Measurements from ENCODE around the gene JAGN1.
"Not testable (repeated sequence)": the region's sequence is repeated elsewhere in the genome, so short reads cannot be mapped to it uniquely, and the experiment has no call there.

Gene JAGN1

DNA sequence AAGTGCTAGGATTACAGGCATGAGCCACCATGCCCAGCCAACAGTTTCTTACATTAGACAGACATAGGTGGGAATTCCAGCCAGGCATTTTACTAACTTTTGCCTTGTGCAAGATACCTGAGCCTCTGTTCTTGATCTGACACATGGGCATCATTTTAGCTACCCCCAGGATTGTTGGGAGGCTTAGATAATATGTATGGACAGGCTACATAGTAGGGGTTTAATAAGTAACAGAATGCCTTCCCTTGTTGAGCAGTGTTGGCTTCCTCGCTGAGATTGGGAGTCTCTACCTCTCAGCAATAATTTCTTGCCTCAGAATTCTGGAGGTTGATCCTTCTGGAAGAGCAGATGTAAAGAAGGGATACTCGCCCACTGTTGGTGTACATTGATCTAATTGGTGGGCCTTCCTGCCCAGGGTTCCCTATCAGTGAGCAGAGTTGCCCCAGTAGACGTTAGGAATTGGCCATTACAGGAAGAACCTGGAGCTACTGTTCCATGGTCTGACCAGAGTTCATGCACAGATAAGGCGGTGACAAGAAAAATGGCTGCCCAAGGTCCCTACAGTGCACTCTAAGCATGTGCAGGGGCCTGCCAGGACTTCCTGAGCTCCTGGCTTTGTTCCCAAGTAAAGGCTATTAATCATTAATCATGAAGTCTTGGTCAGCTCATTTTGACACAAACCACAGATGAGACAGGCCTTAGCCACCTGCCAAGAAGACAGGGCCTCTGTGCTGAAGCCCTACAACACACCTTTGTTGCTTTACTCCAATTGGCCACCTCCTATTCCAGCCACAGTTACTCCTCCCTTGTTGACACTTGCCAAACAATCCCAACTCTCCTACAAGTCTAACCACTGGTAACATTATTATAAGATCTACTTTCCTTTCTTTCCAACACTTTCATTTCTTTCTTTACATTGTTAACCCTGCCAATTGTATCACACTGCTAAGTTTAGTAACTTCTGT, 7.3 kb downstream of the JAGN1 start:
- Histone ChIP-seq H3K4me1 (ENCODE audit: control insufficient read depth, insufficient read depth, low read length) (no peaks in the 10 kb centered on the region), H3K27me3 (ENCODE audit: control insufficient read depth, insufficient read depth, low read length, poor library complexity, severe bottlenecking) (no peaks in the 10 kb centered on the region), H3K36me3 (ENCODE audit: control insufficient read depth, insufficient read depth, low read length) (peaks cover 12% of the 10 kb centered on the region), H3K9me3 (ENCODE audit: control insufficient read depth, low read length) (no peaks in the 10 kb centered on the region), H3K27ac (ENCODE audit: insufficient read depth, low read depth, low read length, poor library complexity, severe bottlenecking) (peak overlapping the region; percentile 26), H3K4me3 (ENCODE audit: insufficient read depth, low read depth, low read length) (no peak overlapping the region)
- WGBS, 2 experiments = 82 to 86% methylated on average over 4 of the region's 4 CpGs

DNA sequence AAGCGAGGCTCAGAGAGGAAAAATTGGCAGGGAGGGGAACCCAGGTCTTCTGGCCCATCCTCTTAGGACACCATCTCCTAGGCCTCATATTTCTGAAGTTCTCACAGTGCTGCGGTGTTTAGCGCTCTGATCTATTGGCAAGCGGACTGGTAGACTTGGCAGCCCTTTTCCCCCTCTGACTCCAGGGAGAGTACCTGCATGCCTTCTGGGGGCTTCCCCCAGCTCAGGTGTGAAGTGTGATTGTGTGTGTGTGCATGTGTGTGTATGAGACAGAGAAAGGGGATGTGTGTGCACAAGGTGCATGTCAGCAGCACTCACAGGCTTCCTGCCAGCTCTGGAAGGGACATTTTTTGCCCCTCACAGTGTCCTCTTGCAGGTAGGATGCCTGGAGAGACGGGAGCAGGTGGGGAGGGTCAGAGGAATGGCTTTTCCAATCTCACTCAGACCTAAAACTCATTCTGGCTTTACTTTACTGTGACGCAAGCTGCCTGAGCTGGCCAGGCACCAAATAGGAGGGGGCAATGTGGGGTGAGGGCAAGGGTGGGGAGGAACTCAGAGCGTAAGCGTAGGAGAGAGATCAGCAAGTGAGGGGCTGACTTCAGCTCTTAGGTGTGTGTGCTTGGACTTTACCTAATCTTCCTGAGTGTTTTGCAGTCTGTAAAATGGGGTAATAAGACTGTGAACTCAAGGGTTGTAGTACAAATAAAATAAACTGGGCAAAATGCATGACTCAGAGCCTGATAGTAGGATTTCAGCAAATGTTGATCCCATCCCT, 8.2 kb downstream of the JAGN1 start:
- Histone ChIP-seq H3K36me3 (ENCODE audit: control insufficient read depth, insufficient read depth, low read length) (peaks cover 2% of the 10 kb centered on the region), H3K9me3 (ENCODE audit: control insufficient read depth, low read length) (no peaks in the 10 kb centered on the region), H3K27me3 (ENCODE audit: control insufficient read depth, insufficient read depth, low read length, poor library complexity, severe bottlenecking) (no peaks in the 10 kb centered on the region), H3K27ac (ENCODE audit: insufficient read depth, low read depth, low read length, poor library complexity, severe bottlenecking) (peak overlapping the region; percentile 26), H3K4me1 (ENCODE audit: control insufficient read depth, insufficient read depth, low read length) (no peaks in the 10 kb centered on the region), H3K4me3 (ENCODE audit: insufficient read depth, low read depth, low read length) (no peak overlapping the region)
- WGBS, 2 experiments = 80 to 84% methylated on average over 8 of the region's 8 CpGs

DNA sequence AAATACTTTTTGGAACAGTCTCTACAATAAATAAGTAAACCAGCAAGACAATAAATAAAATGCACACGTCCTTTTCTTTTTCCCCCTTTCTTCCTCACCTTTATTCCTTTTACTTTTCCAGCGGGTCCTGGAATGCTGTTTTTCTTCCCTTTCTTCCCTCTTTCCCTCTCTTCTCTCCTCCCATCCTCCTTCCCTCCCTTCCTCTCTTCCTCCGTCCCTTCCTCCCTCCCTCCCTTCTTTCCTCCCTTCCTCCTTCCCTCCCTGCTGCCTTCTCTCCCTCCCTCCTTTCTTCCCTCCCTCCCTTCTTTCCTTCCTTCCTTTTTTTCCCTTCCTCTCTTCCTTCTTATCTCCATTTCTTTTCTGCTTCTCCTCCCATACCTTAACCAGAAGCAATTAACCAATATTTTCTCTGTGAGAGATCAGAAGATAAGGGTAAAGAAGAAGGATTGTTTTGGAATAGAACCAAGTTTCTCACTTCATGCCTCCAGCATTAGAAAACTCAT, 8.9 kb downstream of the JAGN1 start:
- no peaks in the 10 kb centered on the region for H3K9me3 ChIP-seq (ENCODE audit: control insufficient read depth, low read length)
- no peaks in the 10 kb centered on the region for H3K36me3 ChIP-seq (ENCODE audit: control insufficient read depth, insufficient read depth, low read length)
- 77 to 81% methylated on average over 3 of the region's 3 CpGs for WGBS, 2 experiments
- H3K27me3 ChIP-seq (ENCODE audit: control insufficient read depth, insufficient read depth, low read length, poor library complexity, severe bottlenecking) = no peaks in the 10 kb centered on the region
- no peaks in the 10 kb centered on the region for H3K4me1 ChIP-seq (ENCODE audit: control insufficient read depth, insufficient read depth, low read length)
- H3K27ac ChIP-seq (ENCODE audit: insufficient read depth, low read depth, low read length, poor library complexity, severe bottlenecking) = no peak overlapping the region
- H3K4me3 ChIP-seq (ENCODE audit: insufficient read depth, low read depth, low read length) = no peak overlapping the region

DNA sequence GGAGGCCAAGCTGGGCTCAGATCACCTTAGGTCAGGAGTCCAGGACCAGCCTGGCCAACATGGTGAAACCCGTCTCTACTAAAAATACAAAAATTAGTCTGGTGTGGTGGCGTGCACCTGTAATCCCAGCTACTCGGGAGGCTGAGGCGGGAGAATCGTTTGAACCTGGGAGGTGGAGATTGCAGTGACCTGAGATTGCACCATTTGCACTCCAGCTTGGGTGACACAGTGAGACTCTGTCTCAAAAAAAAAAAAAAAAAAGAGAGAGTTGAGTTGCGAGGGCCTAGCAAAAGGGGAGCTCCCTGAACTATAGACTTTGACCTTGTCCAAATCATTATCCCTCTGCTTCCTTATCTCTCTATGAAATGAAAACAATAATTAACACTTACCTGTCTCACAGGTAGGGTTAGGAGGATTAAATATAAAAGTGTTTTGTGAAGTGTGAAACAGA, 10.6 kb downstream of the JAGN1 start:
- not testable (repeated sequence) for H3K4me1 ChIP-seq (ENCODE audit: control insufficient read depth, insufficient read depth, low read length); H3K9me3 ChIP-seq (ENCODE audit: control insufficient read depth, low read length); H3K27me3 ChIP-seq (ENCODE audit: control insufficient read depth, insufficient read depth, low read length, poor library complexity, severe bottlenecking); H3K27ac ChIP-seq (ENCODE audit: insufficient read depth, low read depth, low read length, poor library complexity, severe bottlenecking); H3K36me3 ChIP-seq (ENCODE audit: control insufficient read depth, insufficient read depth, low read length); H3K4me3 ChIP-seq (ENCODE audit: insufficient read depth, low read depth, low read length)
- 92 to 97% methylated on average over 5 of the region's 6 CpGs for WGBS, 2 experiments

DNA sequence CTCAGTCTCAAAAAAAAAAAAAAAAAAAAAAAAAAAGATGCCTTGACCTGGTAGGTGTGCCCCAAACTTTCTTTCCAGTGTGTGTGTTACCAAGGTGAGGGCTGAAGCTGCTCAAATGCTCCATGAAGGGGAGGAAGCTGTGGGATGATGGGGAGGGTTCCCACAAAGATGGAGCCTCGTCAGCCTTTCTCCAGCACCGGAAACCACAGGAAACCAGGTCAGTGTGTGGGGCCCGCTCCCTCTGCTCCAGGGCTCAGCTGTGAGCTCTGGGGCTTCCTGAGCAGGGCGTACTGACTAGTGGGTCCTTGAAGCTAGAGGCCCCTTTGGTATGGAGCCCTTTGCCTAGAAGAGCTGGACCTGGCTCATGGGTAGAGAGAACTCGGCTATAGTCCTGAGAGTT, 11.6 kb downstream of the JAGN1 start:
- no peak overlapping the region for H3K4me3 ChIP-seq (ENCODE audit: insufficient read depth, low read depth, low read length)
- no peaks in the 10 kb centered on the region for H3K9me3 ChIP-seq (ENCODE audit: control insufficient read depth, low read length)
- no peaks in the 10 kb centered on the region for H3K27me3 ChIP-seq (ENCODE audit: control insufficient read depth, insufficient read depth, low read length, poor library complexity, severe bottlenecking)
- H3K27ac ChIP-seq (ENCODE audit: insufficient read depth, low read depth, low read length, poor library complexity, severe bottlenecking) = no peak overlapping the region
- WGBS, 2 experiments = 93 to 94% methylated on average over 5 of the region's 5 CpGs
- no peaks in the 10 kb centered on the region for H3K4me1 ChIP-seq (ENCODE audit: control insufficient read depth, insufficient read depth, low read length)
- H3K36me3 ChIP-seq (ENCODE audit: control insufficient read depth, insufficient read depth, low read length) = no peaks in the 10 kb centered on the region

DNA sequence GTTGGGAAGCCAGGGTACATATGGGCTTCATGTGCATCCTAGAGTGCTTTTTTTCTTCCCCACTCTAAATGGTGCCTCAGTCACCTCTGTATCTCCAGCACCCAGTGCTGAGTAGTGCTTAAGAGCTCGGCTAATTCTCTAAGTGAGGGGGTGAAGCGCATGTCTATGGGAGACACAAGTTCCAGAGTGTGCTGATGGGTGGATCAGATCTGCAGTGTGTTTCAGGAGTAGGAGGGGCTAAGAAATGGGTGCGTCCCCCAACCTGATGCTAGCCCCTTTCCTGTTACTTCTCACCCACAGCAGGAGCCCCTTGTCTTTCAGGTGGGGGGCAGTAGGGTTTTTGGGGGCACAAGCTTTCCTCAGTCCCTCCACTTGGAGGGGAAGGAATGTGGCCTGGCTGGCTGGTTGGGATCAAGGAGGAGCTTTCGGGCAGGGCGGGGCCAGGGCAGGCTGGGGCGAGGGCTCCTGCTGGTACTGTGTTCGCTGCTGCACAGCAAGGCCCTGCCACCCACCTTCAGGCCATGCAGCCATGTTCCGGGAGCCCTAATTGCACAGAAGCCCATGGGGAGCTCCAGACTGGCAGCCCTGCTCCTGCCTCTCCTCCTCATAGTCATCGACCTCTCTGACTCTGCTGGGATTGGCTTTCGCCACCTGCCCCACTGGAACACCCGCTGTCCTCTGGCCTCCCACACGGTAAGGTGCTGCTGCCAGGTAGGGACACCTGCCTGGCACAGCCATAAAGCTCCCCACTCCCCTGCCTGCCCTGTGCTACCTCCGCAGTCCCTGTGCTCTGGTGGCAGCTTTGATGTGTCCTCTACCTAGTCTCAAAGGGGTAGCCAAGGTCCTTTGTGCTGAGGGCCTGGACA, 12.2 kb downstream of the JAGN1 start, which contains the start of gene IL17RE:
IL17RE (plus strand) TSS at position 477 of the 866 bp plus-strand sequence; CDS start at position 562, 85 bp downstream.
- no peaks in the 10 kb centered on the region for H3K9me3 ChIP-seq (ENCODE audit: control insufficient read depth, low read length)
- no peaks in the 10 kb centered on the region for H3K27me3 ChIP-seq (ENCODE audit: control insufficient read depth, insufficient read depth, low read length, poor library complexity, severe bottlenecking)
- no peaks in the 10 kb centered on the region for H3K36me3 ChIP-seq (ENCODE audit: control insufficient read depth, insufficient read depth, low read length)
- 69 to 73% methylated on average over 13 of the region's 13 CpGs for WGBS, 2 experiments
- no peak within 1 kb of the TSS for H3K27ac ChIP-seq (ENCODE audit: insufficient read depth, low read depth, low read length, poor library complexity, severe bottlenecking)
- no peaks in the 10 kb centered on the region for H3K4me1 ChIP-seq (ENCODE audit: control insufficient read depth, insufficient read depth, low read length)
- H3K4me3 ChIP-seq (ENCODE audit: insufficient read depth, low read depth, low read length) = no peak within 1 kb of the TSS

DNA sequence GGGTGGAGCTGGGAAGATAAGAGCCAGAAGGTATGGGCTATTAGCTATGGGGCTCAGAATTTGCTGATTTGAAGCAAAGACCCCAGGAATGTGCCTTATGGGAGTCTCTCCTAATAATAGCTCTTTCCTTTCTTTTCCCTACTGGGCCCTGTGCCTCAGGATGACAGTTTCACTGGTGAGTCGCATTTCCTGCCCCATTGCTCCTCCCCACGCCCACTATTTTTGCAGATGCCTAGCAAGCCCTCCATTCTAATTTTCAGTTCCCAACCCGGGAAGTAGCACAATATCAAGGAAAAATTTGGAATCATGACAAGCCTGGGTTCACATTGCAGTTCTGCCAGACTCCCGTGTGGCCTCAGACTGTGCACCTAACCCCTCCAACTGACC, 12.8 kb downstream of the JAGN1 start:
- H3K4me1 ChIP-seq (ENCODE audit: control insufficient read depth, insufficient read depth, low read length) = no peaks in the 10 kb centered on the region
- no peaks in the 10 kb centered on the region for H3K36me3 ChIP-seq (ENCODE audit: control insufficient read depth, insufficient read depth, low read length)
- no peaks in the 10 kb centered on the region for H3K9me3 ChIP-seq (ENCODE audit: control insufficient read depth, low read length)
- H3K27me3 ChIP-seq (ENCODE audit: control insufficient read depth, insufficient read depth, low read length, poor library complexity, severe bottlenecking) = no peaks in the 10 kb centered on the region
- 78 to 81% methylated on average over 4 of the region's 4 CpGs for WGBS, 2 experiments
- H3K4me3 ChIP-seq (ENCODE audit: insufficient read depth, low read depth, low read length) = no peak overlapping the region
- H3K27ac ChIP-seq (ENCODE audit: insufficient read depth, low read depth, low read length, poor library complexity, severe bottlenecking) = no peak overlapping the region

DNA sequence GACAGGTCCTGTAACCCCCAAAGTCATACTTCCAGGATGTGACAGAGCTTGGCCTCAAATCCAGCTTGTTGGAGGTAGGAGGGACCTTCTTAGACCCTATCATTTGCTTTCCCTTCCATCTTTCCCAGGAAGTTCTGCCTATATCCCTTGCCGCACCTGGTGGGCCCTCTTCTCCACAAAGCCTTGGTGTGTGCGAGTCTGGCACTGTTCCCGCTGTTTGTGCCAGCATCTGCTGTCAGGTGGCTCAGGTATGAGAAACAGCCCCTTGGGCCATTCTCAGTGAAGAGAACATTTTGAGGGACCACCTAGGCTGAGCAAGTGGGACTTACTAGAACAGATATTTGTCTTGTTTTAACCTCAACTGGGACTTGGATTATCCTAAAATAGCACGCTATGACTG, 13.5 kb downstream of the JAGN1 start:
- WGBS, 2 experiments = 93 to 98% methylated on average over 3 to 4 of the region's 4 CpGs

DNA sequence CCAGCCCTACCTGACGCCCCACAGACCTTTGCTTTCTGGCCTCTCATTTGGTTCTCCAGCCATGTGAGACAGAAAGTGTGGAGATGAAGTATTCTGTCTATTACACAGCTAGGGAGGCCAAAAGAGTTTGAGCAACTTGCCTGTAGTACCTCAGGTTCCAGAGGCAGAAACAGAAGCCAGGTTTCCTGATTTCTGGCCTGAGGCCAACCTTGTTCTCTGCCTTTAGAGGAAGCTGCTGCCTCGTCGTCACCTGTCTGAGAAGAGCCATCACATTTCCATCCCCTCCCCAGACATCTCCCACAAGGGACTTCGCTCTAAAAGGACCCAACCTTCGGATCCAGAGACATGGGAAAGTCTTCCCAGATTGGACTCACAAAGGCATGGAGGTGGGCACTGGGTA, 16.1 kb downstream of the JAGN1 start:
- Histone ChIP-seq H3K27me3 (ENCODE audit: control insufficient read depth, insufficient read depth, low read length, poor library complexity, severe bottlenecking) (no peaks in the 10 kb centered on the region), H3K27ac (ENCODE audit: insufficient read depth, low read depth, low read length, poor library complexity, severe bottlenecking) (no peak overlapping the region), H3K4me1 (ENCODE audit: control insufficient read depth, insufficient read depth, low read length) (no peaks in the 10 kb centered on the region), H3K9me3 (ENCODE audit: control insufficient read depth, low read length) (no peaks in the 10 kb centered on the region), H3K4me3 (ENCODE audit: insufficient read depth, low read depth, low read length) (no peak overlapping the region), H3K36me3 (ENCODE audit: control insufficient read depth, insufficient read depth, low read length) (no peaks in the 10 kb centered on the region)
- WGBS, 2 experiments = 91 to 94% methylated on average over 5 of the region's 5 CpGs

More for the DNA sequence above, 13.5 kb downstream of the JAGN1 start:
- no peaks in the 10 kb centered on the region for H3K4me1 ChIP-seq (ENCODE audit: control insufficient read depth, insufficient read depth, low read length)
- no peaks in the 10 kb centered on the region for H3K27me3 ChIP-seq (ENCODE audit: control insufficient read depth, insufficient read depth, low read length, poor library complexity, severe bottlenecking)
- no peaks in the 10 kb centered on the region for H3K36me3 ChIP-seq (ENCODE audit: control insufficient read depth, insufficient read depth, low read length)
- no peak overlapping the region for H3K27ac ChIP-seq (ENCODE audit: insufficient read depth, low read depth, low read length, poor library complexity, severe bottlenecking)
- H3K9me3 ChIP-seq (ENCODE audit: control insufficient read depth, low read length) = no peaks in the 10 kb centered on the region
- H3K4me3 ChIP-seq (ENCODE audit: insufficient read depth, low read depth, low read length) = no peak overlapping the region

All from ectodermal cell (in vitro differentiated cells).